ENCODE results near the gene MYO7B. TPM values are rescaled to one million over a fixed set of nuclear protein-coding genes. Genes with fewer than 3 reads are reported as not detected.

The MYO7B gene
- total RNA-seq, 1 donor from 2014 or later, result 1.7 TPM

DNA sequence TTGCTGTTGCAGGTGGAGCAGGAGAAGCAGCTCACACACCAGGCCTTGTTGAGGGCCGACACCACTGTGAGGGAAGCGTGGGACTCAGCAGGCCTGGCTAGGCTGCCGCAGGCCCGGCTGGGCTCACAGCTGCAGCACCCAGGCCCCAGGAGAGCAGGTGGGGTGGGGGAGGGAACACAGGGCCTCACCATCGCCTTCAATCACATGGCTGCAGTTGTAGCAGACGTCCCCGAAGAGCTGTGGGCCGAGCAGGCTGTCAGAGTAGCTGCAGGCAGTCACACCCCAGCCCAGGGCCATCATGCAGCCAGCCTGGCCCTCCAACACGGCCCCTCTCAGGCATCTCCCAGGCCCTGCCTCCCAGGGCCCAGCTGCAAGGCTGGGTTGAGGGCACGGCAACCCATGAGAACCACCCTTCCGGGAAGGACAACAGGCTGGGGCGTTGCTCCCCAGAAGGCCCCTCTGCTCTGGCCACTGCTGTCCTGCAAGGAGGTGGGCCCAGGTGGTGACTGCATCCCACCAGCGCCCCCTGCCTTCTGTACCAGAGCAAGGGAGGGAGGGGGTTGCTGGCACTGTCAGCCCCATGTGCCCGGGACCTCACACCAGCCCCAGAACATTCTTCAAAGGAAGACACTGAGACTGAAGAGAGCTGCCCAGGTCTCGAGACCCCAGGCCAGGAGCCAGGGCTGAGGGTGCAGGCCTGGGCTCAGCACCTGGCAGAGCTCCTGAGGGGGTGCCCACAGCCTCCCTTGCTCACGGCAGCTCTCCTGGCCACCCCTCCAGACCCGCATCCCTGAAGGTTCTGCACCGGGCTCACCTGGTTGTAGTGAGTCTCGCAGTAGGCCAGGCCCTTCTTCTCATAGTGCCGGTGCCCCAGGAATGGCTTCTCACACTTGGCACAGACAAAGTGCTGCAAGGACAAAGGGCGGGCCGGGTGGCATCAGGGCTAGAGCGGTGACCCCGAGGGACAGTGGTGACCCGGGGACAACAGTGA is 104.9 kb downstream of the MYO7B start:
- no peaks in the 10 kb centered on the region for H3K9me3 Mint-ChIP-seq
- TF ChIP-seq, protein P1, sequence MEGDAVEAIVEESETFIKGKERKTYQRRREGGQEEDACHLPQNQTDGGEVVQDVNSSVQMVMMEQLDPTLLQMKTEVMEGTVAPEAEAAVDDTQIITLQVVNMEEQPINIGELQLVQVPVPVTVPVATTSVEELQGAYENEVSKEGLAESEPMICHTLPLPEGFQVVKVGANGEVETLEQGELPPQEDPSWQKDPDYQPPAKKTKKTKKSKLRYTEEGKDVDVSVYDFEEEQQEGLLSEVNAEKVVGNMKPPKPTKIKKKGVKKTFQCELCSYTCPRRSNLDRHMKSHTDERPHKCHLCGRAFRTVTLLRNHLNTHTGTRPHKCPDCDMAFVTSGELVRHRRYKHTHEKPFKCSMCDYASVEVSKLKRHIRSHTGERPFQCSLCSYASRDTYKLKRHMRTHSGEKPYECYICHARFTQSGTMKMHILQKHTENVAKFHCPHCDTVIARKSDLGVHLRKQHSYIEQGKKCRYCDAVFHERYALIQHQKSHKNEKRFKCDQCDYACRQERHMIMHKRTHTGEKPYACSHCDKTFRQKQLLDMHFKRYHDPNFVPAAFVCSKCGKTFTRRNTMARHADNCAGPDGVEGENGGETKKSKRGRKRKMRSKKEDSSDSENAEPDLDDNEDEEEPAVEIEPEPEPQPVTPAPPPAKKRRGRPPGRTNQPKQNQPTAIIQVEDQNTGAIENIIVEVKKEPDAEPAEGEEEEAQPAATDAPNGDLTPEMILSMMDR (conservative IDR thresholded peaks at IDR 0.05), result peak; percentile 38
- no peak overlapping the region for H3K27ac Mint-ChIP-seq
- no peak overlapping the region for H3K4me3 Mint-ChIP-seq
- DNase-seq (ENCODE audit: extremely low spot score, unreplicated experiment), result no peak
- H3K4me1 Mint-ChIP-seq (ENCODE audit: unreplicated experiment), result no peaks in the 10 kb centered on the region
- no peaks in the 10 kb centered on the region for H3K27me3 Mint-ChIP-seq
- no peaks in the 10 kb centered on the region for H3K36me3 Mint-ChIP-seq

DNA sequence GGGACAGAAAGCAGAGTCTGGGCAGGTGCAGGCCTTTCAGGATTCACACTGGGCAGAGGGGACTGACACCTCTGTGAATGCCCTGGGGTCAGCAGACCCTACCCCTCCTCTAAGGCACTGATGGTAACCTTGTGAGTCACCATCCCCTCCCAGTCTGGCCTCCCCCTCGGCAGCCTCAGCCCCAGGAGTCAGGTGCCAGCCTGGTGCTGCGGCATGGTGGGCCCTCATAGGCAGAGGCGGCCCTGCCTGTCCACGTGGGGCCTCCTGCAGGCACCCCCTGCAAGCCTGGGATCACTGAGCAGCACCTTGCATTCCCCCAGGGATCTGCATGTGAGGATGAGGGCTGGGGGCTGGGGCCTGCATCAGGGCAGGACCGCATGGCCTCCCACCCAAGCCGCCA is 105.7 kb downstream of the MYO7B start:
- Mint-ChIP-seq H3K36me3 (no peaks in the 10 kb centered on the region), H3K27ac (no peak overlapping the region), H3K4me1 (ENCODE audit: unreplicated experiment) (no peaks in the 10 kb centered on the region), H3K4me3 (no peak overlapping the region), H3K27me3 (no peaks in the 10 kb centered on the region), H3K9me3 (no peaks in the 10 kb centered on the region)
- TF ChIP-seq, protein P1 (conservative IDR thresholded peaks at IDR 0.05), result no peak
- DNase-seq (ENCODE audit: extremely low spot score, unreplicated experiment), result no peak

DNA sequence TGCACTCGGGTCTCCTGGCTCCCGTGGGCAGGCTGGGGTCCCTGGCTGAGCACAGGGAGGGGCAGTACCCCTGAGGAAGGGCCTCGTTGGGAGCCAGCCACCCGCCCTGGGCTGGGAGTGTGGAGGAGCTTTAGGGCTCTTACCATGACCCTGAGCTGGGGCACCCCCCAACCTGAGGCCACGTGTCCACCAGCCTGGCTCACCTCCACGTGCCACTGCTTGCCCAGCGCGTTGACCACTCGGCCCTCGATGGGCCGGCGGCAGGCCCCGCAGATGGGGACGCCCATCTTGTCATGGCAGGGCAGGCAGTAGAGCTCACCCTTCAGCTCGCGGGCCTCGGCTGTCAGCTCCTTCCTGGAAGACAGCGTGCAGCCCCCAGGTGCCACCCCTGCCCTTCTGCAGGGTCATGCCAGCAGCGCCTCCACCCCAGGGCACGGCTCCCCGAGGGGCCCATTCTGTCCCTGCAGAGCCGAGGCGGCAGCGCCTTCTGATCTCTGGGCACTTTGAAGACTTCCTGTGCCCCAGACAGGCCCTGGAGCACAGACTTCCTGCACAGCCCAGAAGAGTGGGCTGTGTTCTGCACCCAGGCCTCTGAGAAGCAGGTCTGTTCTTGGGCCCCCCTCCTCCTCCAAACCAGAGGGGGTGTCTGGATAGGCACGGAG is 106.5 kb downstream of the MYO7B start:
- H3K27me3 Mint-ChIP-seq, result no peaks in the 10 kb centered on the region
- TF ChIP-seq, protein P1 (conservative IDR thresholded peaks at IDR 0.05), result no peak
- DNase-seq (ENCODE audit: extremely low spot score, unreplicated experiment), result no peak

DNA sequence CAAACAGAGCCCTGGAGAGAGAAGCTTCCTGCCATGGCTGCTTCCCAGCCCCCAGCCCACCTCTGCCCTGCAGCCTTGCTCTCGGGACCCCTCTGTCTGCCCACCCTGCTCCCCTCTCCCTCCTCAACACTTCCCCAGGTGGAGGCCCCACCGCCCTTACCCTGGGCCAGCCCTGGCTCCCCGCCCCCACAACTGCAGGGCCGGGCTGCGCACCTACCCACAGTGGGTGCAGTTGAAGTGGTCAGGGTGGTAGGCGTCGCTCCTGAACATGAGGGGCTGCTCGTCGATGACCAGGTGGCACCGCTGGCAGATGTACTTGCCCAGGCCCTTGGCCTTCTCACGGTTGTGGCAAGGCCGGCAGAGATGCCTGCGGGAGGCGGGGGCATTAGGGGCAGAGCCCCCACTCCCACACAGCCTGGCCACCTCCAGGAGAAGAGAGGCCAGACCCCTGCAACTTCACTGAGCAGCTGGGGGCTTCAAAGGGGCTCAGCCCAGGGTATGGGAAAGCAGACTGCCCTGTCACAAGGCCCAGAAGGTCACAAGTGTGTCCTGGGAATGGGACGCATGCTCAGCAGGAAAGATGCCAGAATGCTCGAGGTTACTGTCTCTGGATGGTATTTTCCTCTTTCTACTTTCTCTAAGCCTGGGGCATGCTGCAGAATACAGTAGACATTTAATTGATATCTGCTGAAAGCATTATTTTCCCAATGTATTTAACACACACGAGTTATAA is 107.4 kb downstream of the MYO7B start:
- TF ChIP-seq, protein P1 (conservative IDR thresholded peaks at IDR 0.05), result no peak
- Mint-ChIP-seq H3K9me3 (no peaks in the 10 kb centered on the region), H3K36me3 (no peaks in the 10 kb centered on the region), H3K27ac (no peak overlapping the region), H3K4me1 (ENCODE audit: unreplicated experiment) (peaks cover 3% of the 10 kb centered on the region), H3K4me3 (no peak overlapping the region), H3K27me3 (no peaks in the 10 kb centered on the region)
- DNase-seq (ENCODE audit: extremely low spot score, unreplicated experiment), result no peak

More for the DNA sequence above, 106.5 kb downstream of the MYO7B start:
- no peak overlapping the region for H3K4me3 Mint-ChIP-seq
- H3K9me3 Mint-ChIP-seq, result no peaks in the 10 kb centered on the region
- no peaks in the 10 kb centered on the region for H3K4me1 Mint-ChIP-seq (ENCODE audit: unreplicated experiment)
- no peak overlapping the region for H3K27ac Mint-ChIP-seq
- no peaks in the 10 kb centered on the region for H3K36me3 Mint-ChIP-seq

DNA sequence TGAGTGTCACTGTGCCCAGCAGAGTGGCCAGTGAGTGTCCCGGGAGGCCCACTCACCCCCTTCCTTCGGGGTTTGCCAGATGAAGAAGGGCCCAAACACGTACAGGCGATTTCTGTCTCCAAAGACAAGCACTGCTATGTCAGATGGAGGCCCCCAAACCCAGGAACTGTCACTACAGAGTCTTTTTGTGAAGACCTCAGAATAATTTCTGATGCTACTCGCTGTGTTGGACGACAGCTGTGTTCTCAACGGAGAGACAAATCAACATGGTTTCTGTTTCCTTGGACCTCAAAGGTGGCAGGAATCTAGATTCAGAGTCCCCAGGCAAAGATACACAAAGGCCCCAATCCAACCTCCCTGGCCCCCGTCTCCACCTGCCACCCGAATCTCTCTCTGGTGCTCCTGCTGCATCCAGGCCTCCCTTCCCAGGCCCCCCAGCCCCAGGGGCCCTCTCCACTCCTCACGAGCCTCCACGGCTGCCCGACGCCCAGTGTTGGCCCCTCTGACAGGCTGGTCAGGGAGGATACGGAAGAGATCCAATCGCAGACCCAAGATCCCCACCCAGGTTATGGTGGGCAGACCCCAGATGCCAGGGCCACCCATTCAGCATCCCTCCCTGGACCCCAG is 108.1 kb downstream of the MYO7B start:
- TF ChIP-seq, protein P1 (conservative IDR thresholded peaks at IDR 0.05), result no peak
- Mint-ChIP-seq H3K9me3 (no peaks in the 10 kb centered on the region), H3K27ac (no peak overlapping the region), H3K36me3 (no peaks in the 10 kb centered on the region), H3K4me1 (ENCODE audit: unreplicated experiment) (peaks cover 5% of the 10 kb centered on the region), H3K27me3 (no peaks in the 10 kb centered on the region), H3K4me3 (no peak overlapping the region)
- no peak for DNase-seq (ENCODE audit: extremely low spot score, unreplicated experiment)
